Loucy (cell line): Measurements from ENCODE around the gene CNTN5.
"Not testable (repeated sequence)": the region's sequence is repeated elsewhere in the genome, so short reads cannot be mapped to it uniquely, and the experiment has no call there.

ENCODE experiments used
- H2AFZ ChIP-seq: fragments of 200-600 bp; sonication (generic); 2 replicates; pipeline ENCODE4 v1.6.0; 2016; ENCODE audit warnings: antibody characterized with exemption, mild to moderate bottlenecking, low read length, moderate library complexity
- H3F3A ChIP-seq: fragments of 200-600 bp; 2 replicates; pipeline ENCODE4 v1.6.0; 2016; ENCODE audit warnings: antibody characterized with exemption, low read depth, mild to moderate bottlenecking
- H3K27me3 ChIP-seq: fragments of 200-600 bp; sonication (generic); 2 replicates; pipeline ENCODE4 v1.6.1; 2014; ENCODE audit warnings: low read length, mild to moderate bottlenecking; ENCODE audit not compliant: insufficient read depth, poor library complexity, severe bottlenecking
- H3K36me3 ChIP-seq: fragments of 200-600 bp; sonication (generic); 2 replicates; pipeline ENCODE4 v1.6.1; 2016; ENCODE audit warnings: low read length; ENCODE audit not compliant: insufficient read depth
- H3K4me1 ChIP-seq: fragments of 200-600 bp; sonication (generic); 2 replicates; pipeline ENCODE4 v1.5.1; 2014; ENCODE audit warnings: low read length, mild to moderate bottlenecking; ENCODE audit not compliant: insufficient read depth, poor library complexity, severe bottlenecking
- H3K4me2 ChIP-seq: fragments of 200-600 bp; sonication (generic); 2 replicates; pipeline ENCODE4 v1.6.0; 2014; ENCODE audit warnings: antibody characterized with exemption, low read length, low read depth, mild to moderate bottlenecking; ENCODE audit not compliant: poor library complexity, severe bottlenecking
- H3K4me3 ChIP-seq: fragments of 200-600 bp; sonication (generic); 2 replicates; pipeline ENCODE4 v1.5.1; 2014; ENCODE audit warnings: low read length, mild to moderate bottlenecking, mixed read lengths; ENCODE audit not compliant: poor library complexity, severe bottlenecking
- H3K79me2 ChIP-seq: fragments of 200-600 bp; sonication (generic); 2 replicates; pipeline ENCODE4 v1.6.1; 2014; ENCODE audit warnings: low read length; ENCODE audit not compliant: insufficient read depth
- H3K9ac ChIP-seq: fragments of 200-600 bp; sonication (generic); 2 replicates; pipeline ENCODE4 v1.6.0; 2014; ENCODE audit warnings: mild to moderate bottlenecking, low read depth, low read length, moderate library complexity; ENCODE audit not compliant: poor library complexity, severe bottlenecking
- H3K9me2 ChIP-seq: fragments of 200-600 bp; sonication (generic); replicated peaks from 2 replicates; pipeline ENCODE4 v1.6.1; 2016; ENCODE audit warnings: low read depth, low read length, mixed read lengths
- H3K9me3 ChIP-seq: fragments of 200-600 bp; sonication (generic); 2 replicates; pipeline ENCODE4 v1.6.1; 2014; ENCODE audit warnings: mild to moderate bottlenecking, antibody characterized with exemption, low read length, low read depth; ENCODE audit not compliant: insufficient read depth
- H4K20me1 ChIP-seq: fragments of 200-600 bp; sonication (generic); 2 replicates; pipeline ENCODE4 v1.6.0; 2014; ENCODE audit warnings: antibody characterized with exemption, low read length, mild to moderate bottlenecking; ENCODE audit not compliant: insufficient read depth, poor library complexity, severe bottlenecking
- EZH2phosphoT487 ChIP-seq: fragments of 200-600 bp; IDR thresholded peaks from 2 replicates; pipeline ENCODE4 v1.6.1; 2018; ENCODE audit warnings: antibody characterized with exemption, mild to moderate bottlenecking, moderate library complexity, borderline replicate concordance
- TF ChIP-seq, protein P1 (sequence below): fragments of 200-600 bp; sonication (generic); conservative IDR thresholded peaks from 2 replicates; pipeline ENCODE4 v1.5.1; 2014; ENCODE audit warnings: mild to moderate bottlenecking, antibody characterized with exemption, low read length

The CNTN5 gene

DNA sequence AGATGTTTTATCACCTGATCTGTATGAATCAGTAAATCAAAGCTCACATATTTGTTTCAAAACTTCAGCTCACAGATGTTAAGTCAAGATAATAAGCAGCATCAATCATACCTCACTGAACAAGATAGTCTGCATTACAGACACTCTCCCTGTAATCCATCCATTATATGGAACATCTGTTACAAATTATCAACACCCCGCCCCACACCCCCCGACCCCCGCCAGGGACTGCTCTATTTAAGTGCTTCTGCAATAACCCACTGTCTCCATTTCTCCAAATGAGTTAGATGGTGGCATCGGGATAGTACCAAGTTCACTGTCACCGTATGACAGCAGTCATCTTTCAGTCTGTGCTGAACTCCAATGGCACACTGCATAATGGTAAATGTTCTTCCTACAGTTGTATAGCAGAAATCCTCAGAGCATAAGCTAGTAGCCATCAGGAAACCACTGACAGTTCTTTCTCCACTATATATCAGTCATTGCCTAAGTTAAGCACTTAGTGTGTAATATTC, 1219.3 kb downstream of the CNTN5 start:
- Histone ChIP-seq H3K36me3 (no peaks in the 10 kb centered on the region), H3K79me2 (no peaks in the 10 kb centered on the region), H2AFZ (no peak overlapping the region), H3K9me3 (no peaks in the 10 kb centered on the region; the same call in 1 of the 2 replicates), H3K4me3 (no peak overlapping the region), H3F3A (no peaks in the 10 kb centered on the region), H3K4me1 (no peaks in the 10 kb centered on the region), H3K27me3 (no peaks in the 10 kb centered on the region), H3K4me2 (no peak overlapping the region), H4K20me1 (no peaks in the 10 kb centered on the region), H3K9me2 (no peaks in the 10 kb centered on the region), H3K9ac (no peak overlapping the region)
- TF ChIP-seq, protein P1, sequence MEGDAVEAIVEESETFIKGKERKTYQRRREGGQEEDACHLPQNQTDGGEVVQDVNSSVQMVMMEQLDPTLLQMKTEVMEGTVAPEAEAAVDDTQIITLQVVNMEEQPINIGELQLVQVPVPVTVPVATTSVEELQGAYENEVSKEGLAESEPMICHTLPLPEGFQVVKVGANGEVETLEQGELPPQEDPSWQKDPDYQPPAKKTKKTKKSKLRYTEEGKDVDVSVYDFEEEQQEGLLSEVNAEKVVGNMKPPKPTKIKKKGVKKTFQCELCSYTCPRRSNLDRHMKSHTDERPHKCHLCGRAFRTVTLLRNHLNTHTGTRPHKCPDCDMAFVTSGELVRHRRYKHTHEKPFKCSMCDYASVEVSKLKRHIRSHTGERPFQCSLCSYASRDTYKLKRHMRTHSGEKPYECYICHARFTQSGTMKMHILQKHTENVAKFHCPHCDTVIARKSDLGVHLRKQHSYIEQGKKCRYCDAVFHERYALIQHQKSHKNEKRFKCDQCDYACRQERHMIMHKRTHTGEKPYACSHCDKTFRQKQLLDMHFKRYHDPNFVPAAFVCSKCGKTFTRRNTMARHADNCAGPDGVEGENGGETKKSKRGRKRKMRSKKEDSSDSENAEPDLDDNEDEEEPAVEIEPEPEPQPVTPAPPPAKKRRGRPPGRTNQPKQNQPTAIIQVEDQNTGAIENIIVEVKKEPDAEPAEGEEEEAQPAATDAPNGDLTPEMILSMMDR = no peak
- no peak for TF ChIP-seq EZH2phosphoT487

DNA sequence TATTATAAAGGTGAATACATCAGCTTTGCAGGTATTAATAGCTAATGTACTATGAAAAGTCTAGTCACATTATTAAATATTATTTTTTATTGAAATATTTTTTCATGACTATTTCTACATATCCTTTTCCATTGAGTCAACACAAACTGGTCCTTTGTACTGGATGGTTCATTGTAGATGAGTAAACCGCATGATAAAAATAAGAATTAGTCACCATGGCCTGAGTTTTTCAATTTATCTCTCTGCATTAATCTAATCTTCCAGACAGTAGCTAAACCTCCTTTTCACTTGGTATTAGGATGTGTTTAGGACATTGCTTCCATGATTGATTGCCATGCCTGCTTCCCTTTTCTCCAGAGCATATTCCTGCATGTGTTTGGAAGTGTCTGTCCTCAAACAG, 1227.0 kb downstream of the CNTN5 start:
- Histone ChIP-seq H3K27me3 (no peaks in the 10 kb centered on the region), H3K36me3 (no peaks in the 10 kb centered on the region), H3K4me3 (no peak overlapping the region), H3F3A (no peaks in the 10 kb centered on the region), H3K4me2 (no peak overlapping the region), H3K9ac (no peak overlapping the region), H2AFZ (no peak overlapping the region), H3K79me2 (no peaks in the 10 kb centered on the region), H3K4me1 (no peaks in the 10 kb centered on the region), H3K9me2 (no peaks in the 10 kb centered on the region), H3K9me3 (no peaks in the 10 kb centered on the region), H4K20me1 (no peaks in the 10 kb centered on the region)
- TF ChIP-seq, protein P1 = no peak
- TF ChIP-seq EZH2phosphoT487 = no peak

DNA sequence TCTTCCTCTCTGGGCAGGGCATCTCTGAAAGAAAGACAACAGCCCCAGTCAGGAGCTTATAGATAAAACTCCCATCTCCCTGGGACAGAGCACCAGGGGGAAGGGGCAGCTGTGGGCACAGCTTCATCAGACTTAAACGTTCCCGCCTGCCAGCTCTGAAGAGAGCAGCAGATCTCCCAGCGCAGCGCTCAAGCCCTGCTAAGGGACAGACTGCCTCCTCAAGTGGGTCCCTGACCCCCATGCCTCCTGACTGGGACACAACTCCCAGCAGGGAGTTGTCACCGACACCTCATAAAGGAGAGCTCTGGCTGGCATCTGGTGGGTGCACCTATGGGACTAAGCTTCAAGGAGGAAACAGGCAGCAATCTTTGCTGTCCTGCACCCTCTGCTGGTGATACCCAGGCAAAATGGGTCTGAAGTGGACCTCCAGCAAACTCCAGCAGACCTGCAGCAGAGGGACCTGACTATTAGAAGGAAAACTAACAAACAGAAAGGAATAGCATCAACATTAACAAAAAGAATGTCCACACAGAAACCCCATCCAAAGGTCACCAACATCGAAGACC, 1236.6 kb downstream of the CNTN5 start:
- not testable (repeated sequence) for H3K4me3 ChIP-seq, H3K27me3 ChIP-seq, H4K20me1 ChIP-seq, H3K4me1 ChIP-seq, H3K36me3 ChIP-seq, H3K9ac ChIP-seq, H3F3A ChIP-seq, H3K9me3 ChIP-seq, H3K9me2 ChIP-seq, H3K4me2 ChIP-seq, H3K79me2 ChIP-seq, H2AFZ ChIP-seq

DNA sequence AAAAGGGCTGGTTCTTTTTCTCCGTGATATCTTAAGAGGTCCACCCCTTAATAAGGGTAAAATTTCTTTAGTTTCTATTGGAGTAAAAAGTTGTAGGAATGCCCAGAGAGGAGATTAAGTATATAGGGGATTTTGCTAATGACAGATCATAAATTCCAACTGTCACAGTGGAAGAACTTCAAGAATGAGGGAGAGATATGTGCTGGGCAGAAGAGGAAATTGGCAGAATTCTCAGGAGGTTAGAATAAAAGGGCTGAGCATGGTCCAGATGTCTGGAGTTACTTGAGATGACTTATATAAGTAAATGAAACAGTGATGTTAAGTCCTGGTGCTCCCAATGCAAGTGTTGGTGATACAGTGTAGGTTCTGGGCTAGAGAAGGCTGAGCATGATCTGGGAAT, 1248.8 kb downstream of the CNTN5 start:
- H3K9me3 ChIP-seq = no peaks in the 10 kb centered on the region; the same call in 1 of the 2 replicates
- no peaks in the 10 kb centered on the region for H3K79me2 ChIP-seq
- H3K9me2 ChIP-seq = no peaks in the 10 kb centered on the region
- no peak overlapping the region for H2AFZ ChIP-seq
- no peak overlapping the region for H3K4me3 ChIP-seq
- TF ChIP-seq EZH2phosphoT487 = no peak
- TF ChIP-seq, protein P1 = no peak
- H3K4me1 ChIP-seq = no peaks in the 10 kb centered on the region
- no peaks in the 10 kb centered on the region for H3F3A ChIP-seq
- H3K36me3 ChIP-seq = no peaks in the 10 kb centered on the region
- H3K4me2 ChIP-seq = no peak overlapping the region
- no peak overlapping the region for H3K9ac ChIP-seq
- no peaks in the 10 kb centered on the region for H3K27me3 ChIP-seq
- no peaks in the 10 kb centered on the region for H4K20me1 ChIP-seq
